Stomach (tissue), 4 donors: ENCODE results near the gene BLOC1S6.

Source experiments
- CTCF ChIP-seq, 7 experiments: fragments of 450-650 bp in 4 of 7; fragments of 200-600 bp in 3 of 7; sonication (generic) in 3 of 7; IDR thresholded peaks; one replicate each; pipeline ENCODE4 v1.5.1; 2016 to 2019; ENCODE audit warnings: antibody characterized with exemption in 7 of 7, control low read depth in 2 of 7, mild to moderate bottlenecking in 1 of 7
- EP300 ChIP-seq: sonication (generic); formaldehyde crosslinking; IDR thresholded peaks from one replicate; pipeline ENCODE4 v1.6.1; 2017; ENCODE audit warnings: antibody characterized with exemption
- POLR2A ChIP-seq, 4 donors: fragments of 450-650 bp; IDR thresholded peaks; one replicate each; pipeline ENCODE4 v1.6.1; 2016; ENCODE audit warnings: antibody characterized with exemption in 4 of 4, control low read depth in 2 of 4, mild to moderate bottlenecking in 1 of 4, moderate library complexity in 1 of 4
- POLR2AphosphoS5 ChIP-seq, 3 donors: sonication (generic); formaldehyde crosslinking; IDR thresholded peaks; one replicate each; pipeline ENCODE4 v1.6.1; 2016; ENCODE audit warnings: antibody characterized with exemption in 3 of 3

DNA sequence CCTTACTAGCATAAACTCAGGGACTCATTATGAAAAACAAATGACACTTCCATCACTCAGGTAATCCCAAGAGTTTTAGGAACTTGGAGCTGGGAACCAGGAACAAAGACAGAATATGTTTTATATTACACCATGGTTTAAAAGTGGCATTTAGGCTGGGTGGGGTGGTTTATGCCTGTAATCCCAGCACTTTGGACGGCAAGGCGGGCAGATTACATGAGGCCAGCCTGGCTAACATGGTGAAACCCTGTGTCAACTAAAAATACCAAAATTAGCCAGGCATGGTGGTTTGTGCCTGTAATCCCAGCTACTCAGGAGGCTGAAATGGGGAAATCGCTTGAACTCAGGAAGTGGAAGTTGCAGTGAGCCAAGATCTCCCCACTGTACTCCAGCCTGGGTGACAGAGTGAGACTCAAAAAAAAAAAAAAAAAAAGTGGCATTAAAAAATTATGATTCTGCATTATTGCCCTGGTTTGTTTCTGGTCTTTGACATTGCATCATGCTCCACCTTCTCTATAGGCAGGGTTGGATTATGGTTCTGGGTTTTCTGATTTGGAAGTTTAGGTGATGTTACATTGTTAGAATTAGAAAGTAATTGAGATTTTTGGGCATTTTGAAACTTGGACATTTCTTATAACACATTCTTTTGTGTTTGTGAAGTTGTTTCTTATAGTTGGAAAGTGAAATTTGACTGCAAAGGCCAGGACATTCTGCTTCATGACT lies 66.7 kb downstream of the BLOC1S6 start:
- TF ChIP-seq EP300, result no peak
- TF ChIP-seq POLR2AphosphoS5 (IDR thresholded peaks at IDR 0.05), result peak in 1 of 3 donors; percentile 30
- TF ChIP-seq CTCF (IDR thresholded peaks at IDR 0.05), result no peak
- TF ChIP-seq POLR2A (IDR thresholded peaks at IDR 0.05), result no peak
